ENCODE measurements around the gene SLC26A6. TPM values are rescaled to one million over a fixed set of nuclear protein-coding genes. Genes with fewer than 3 reads are reported as not detected.
A peak's percentile ranks its signal among the peaks of the same experiment; 100 is the strongest.

SLC26A6 gene
- polyA plus RNA-seq, 3 donors: 27.4 to 34.6 (median 33.1) TPM

GRCh38 chr3:48599509-48600285 is 35.6 kb downstream of the SLC26A6 start:
- DNase-seq: no peak

GRCh38 chr3:48599077-48599501 is 36.2 kb downstream of the SLC26A6 start:
- no peak for DNase-seq

GRCh38 chr3:48598323-48599076 is 36.8 kb downstream of the SLC26A6 start:
- DNase-seq: peak; percentile 86

- DNase-seq: no peak
These were observed 37.9 kb downstream of the SLC26A6 start for GRCh38 chr3:48597408-48597800.

- no peak for DNase-seq
These were observed 38.4 kb downstream of the SLC26A6 start for GRCh38 chr3:48596676-48597407.

- no peak for DNase-seq
These were observed 39.1 kb downstream of the SLC26A6 start for GRCh38 chr3:48596157-48596556.

GRCh38 chr3:48595526-48596121 is 39.6 kb downstream of the SLC26A6 start:
- peak; percentile 36 for DNase-seq

- peak; percentile 24 for DNase-seq
These were observed 40.2 kb downstream of the SLC26A6 start, which contains the start of gene COL7A1 for GRCh38 chr3:48595075-48595525. COL7A1 (minus strand) TSS chr3:48595329; CDS start chr3:48595159, 170 bp downstream.

GRCh38 chr3:48594417-48595049 is 40.7 kb downstream of the SLC26A6 start:
- DNase-seq: no peak

- no peak for DNase-seq
These were observed 41.9 kb downstream of the SLC26A6 start for GRCh38 chr3:48593337-48593736.

- DNase-seq: no peak
These were observed 42.7 kb downstream of the SLC26A6 start for GRCh38 chr3:48592519-48593087.

- DNase-seq: no peak
These were observed 43.3 kb downstream of the SLC26A6 start for GRCh38 chr3:48591886-48592518.

- no peak for DNase-seq
These were observed 43.8 kb downstream of the SLC26A6 start for GRCh38 chr3:48591436-48591835.

GRCh38 chr3:48588230-48588629 is 47.0 kb downstream of the SLC26A6 start:
- no peak for DNase-seq

GRCh38 chr3:48587686-48588085 is 47.6 kb downstream of the SLC26A6 start:
- no peak for DNase-seq

- no peak for DNase-seq
These were observed 49.9 kb downstream of the SLC26A6 start for GRCh38 chr3:48585411-48585810.

GRCh38 chr3:48584836-48585235 is 50.4 kb downstream of the SLC26A6 start:
- no peak for DNase-seq

GRCh38 chr3:48581621-48582481 is 53.4 kb downstream of the SLC26A6 start:
- DNase-seq: no peak

GRCh38 chr3:48576647-48577046 is 58.6 kb downstream of the SLC26A6 start:
- DNase-seq: no peak
